ENCODE results near the gene CAND2.
"Not testable (repeated sequence)": the region's sequence is repeated elsewhere in the genome, so short reads cannot be mapped to it uniquely, and the experiment has no call there.

CAND2 gene

GRCh38 chr3:12842469-12842868 is 46.0 kb downstream of the CAND2 start:
- no peaks in the 10 kb centered on the region for H3K27me3 ChIP-seq (ENCODE audit: insufficient read depth, low read length)
- H3K9me3 ChIP-seq (ENCODE audit: insufficient read depth, low read depth, low read length) = peaks cover 9% of the 10 kb centered on the region; the same call in 1 of the 2 replicates
- no peak overlapping the region for H3K27ac ChIP-seq (ENCODE audit: low read depth, low read length)
- WGBS = 94% methylated on average over 4 of the region's 4 CpGs
- H3K4me1 ChIP-seq (ENCODE audit: insufficient read depth, low read length) = peaks cover 15% of the 10 kb centered on the region
- peaks cover 33% of the 10 kb centered on the region for H3K36me3 ChIP-seq (ENCODE audit: insufficient read depth, low read length)
- no peak overlapping the region for H3K4me3 ChIP-seq (ENCODE audit: low read length)
- no peak overlapping the region for H3K9ac ChIP-seq (ENCODE audit: low read depth, low read length)

GRCh38 chr3:12845811-12846210 is 49.3 kb downstream of the CAND2 start:
- no peak overlapping the region for H3K9ac ChIP-seq (ENCODE audit: low read depth, low read length)
- WGBS = 80% methylated on average over 1 of the region's 1 CpG
- no peak overlapping the region for H3K4me3 ChIP-seq (ENCODE audit: low read length)
- H3K4me1 ChIP-seq (ENCODE audit: insufficient read depth, low read length) = no peaks in the 10 kb centered on the region
- no peaks in the 10 kb centered on the region for H3K27me3 ChIP-seq (ENCODE audit: insufficient read depth, low read length)
- no peak overlapping the region for H3K27ac ChIP-seq (ENCODE audit: low read depth, low read length)
- H3K9me3 ChIP-seq (ENCODE audit: insufficient read depth, low read depth, low read length) = peaks cover 10% of the 10 kb centered on the region; the same call in 1 of the 2 replicates
- H3K36me3 ChIP-seq (ENCODE audit: insufficient read depth, low read length) = no peaks in the 10 kb centered on the region

GRCh38 chr3:12852201-12852600 is 55.7 kb downstream of the CAND2 start:
- Histone ChIP-seq H3K9ac (ENCODE audit: low read depth, low read length) (no peak overlapping the region), H3K27me3 (ENCODE audit: insufficient read depth, low read length) (peaks cover 7% of the 10 kb centered on the region; the same call in 1 of the 2 replicates), H3K9me3 (ENCODE audit: insufficient read depth, low read depth, low read length) (peaks cover 3% of the 10 kb centered on the region; the same call in 1 of the 2 replicates), H3K4me1 (ENCODE audit: insufficient read depth, low read length) (no peaks in the 10 kb centered on the region), H3K27ac (ENCODE audit: low read depth, low read length) (no peak overlapping the region), H3K36me3 (ENCODE audit: insufficient read depth, low read length) (no peaks in the 10 kb centered on the region), H3K4me3 (ENCODE audit: low read length) (no peak overlapping the region)
- 85% methylated on average over 3 of the region's 3 CpGs for WGBS

- not testable (repeated sequence) for H3K27ac ChIP-seq (ENCODE audit: low read depth, low read length); H3K9me3 ChIP-seq (ENCODE audit: insufficient read depth, low read depth, low read length); H3K4me1 ChIP-seq (ENCODE audit: insufficient read depth, low read length); H3K9ac ChIP-seq (ENCODE audit: low read depth, low read length); H3K27me3 ChIP-seq (ENCODE audit: insufficient read depth, low read length); H3K4me3 ChIP-seq (ENCODE audit: low read length); H3K36me3 ChIP-seq (ENCODE audit: insufficient read depth, low read length)
- 77% methylated on average over 2 of the region's 2 CpGs for WGBS
Observed at GRCh38 chr3:12853847-12854246, 57.4 kb downstream of the CAND2 start.

- Histone ChIP-seq H3K27ac (ENCODE audit: low read depth, low read length) (no peak overlapping the region), H3K9ac (ENCODE audit: low read depth, low read length) (no peak overlapping the region), H3K4me1 (ENCODE audit: insufficient read depth, low read length) (no peaks in the 10 kb centered on the region), H3K9me3 (ENCODE audit: insufficient read depth, low read depth, low read length) (peaks cover 3% of the 10 kb centered on the region; the same call in 1 of the 2 replicates), H3K36me3 (ENCODE audit: insufficient read depth, low read length) (no peaks in the 10 kb centered on the region), H3K4me3 (ENCODE audit: low read length) (no peak overlapping the region), H3K27me3 (ENCODE audit: insufficient read depth, low read length) (peaks cover 7% of the 10 kb centered on the region; the same call in 1 of the 2 replicates)
- 94% methylated on average over 4 of the region's 4 CpGs for WGBS
Observed at GRCh38 chr3:12854565-12854964, 58.1 kb downstream of the CAND2 start.

GRCh38 chr3:12856626-12857025 is 60.1 kb downstream of the CAND2 start:
- Histone ChIP-seq H3K4me1 (ENCODE audit: insufficient read depth, low read length) (no peaks in the 10 kb centered on the region), H3K27ac (ENCODE audit: low read depth, low read length) (no peak overlapping the region), H3K27me3 (ENCODE audit: insufficient read depth, low read length) (peaks cover 7% of the 10 kb centered on the region; the same call in 1 of the 2 replicates), H3K4me3 (ENCODE audit: low read length) (no peak overlapping the region), H3K9me3 (ENCODE audit: insufficient read depth, low read depth, low read length) (no peaks in the 10 kb centered on the region), H3K36me3 (ENCODE audit: insufficient read depth, low read length) (no peaks in the 10 kb centered on the region), H3K9ac (ENCODE audit: low read depth, low read length) (no peak overlapping the region)
- 86% methylated on average over 5 of the region's 5 CpGs for WGBS

- WGBS = 87% methylated on average over 7 of the region's 7 CpGs
Observed at GRCh38 chr3:12859840-12860239, 63.4 kb downstream of the CAND2 start.

GRCh38 chr3:12861611-12862010 is 65.1 kb downstream of the CAND2 start:
- Histone ChIP-seq H3K4me3 (ENCODE audit: low read length) (no peak overlapping the region), H3K36me3 (ENCODE audit: insufficient read depth, low read length) (no peaks in the 10 kb centered on the region), H3K27me3 (ENCODE audit: insufficient read depth, low read length) (no peaks in the 10 kb centered on the region; the same call in 1 of the 2 replicates), H3K9me3 (ENCODE audit: insufficient read depth, low read depth, low read length) (peaks cover 9% of the 10 kb centered on the region; the same call in 1 of the 2 replicates), H3K9ac (ENCODE audit: low read depth, low read length) (no peak overlapping the region), H3K27ac (ENCODE audit: low read depth, low read length) (no peak overlapping the region), H3K4me1 (ENCODE audit: insufficient read depth, low read length) (no peaks in the 10 kb centered on the region)
- WGBS = 92% methylated on average over 5 of the region's 5 CpGs

More at GRCh38 chr3:12859840-12860239, 63.4 kb downstream of the CAND2 start:
- Histone ChIP-seq H3K4me1 (ENCODE audit: insufficient read depth, low read length) (no peaks in the 10 kb centered on the region), H3K27me3 (ENCODE audit: insufficient read depth, low read length) (no peaks in the 10 kb centered on the region; the same call in 1 of the 2 replicates), H3K27ac (ENCODE audit: low read depth, low read length) (no peak overlapping the region), H3K4me3 (ENCODE audit: low read length) (no peak overlapping the region), H3K36me3 (ENCODE audit: insufficient read depth, low read length) (no peaks in the 10 kb centered on the region), H3K9me3 (ENCODE audit: insufficient read depth, low read depth, low read length) (no peaks in the 10 kb centered on the region), H3K9ac (ENCODE audit: low read depth, low read length) (no peak overlapping the region)

GRCh38 chr3:12862387-12862786 is 65.9 kb downstream of the CAND2 start:
- Histone ChIP-seq H3K27me3 (ENCODE audit: insufficient read depth, low read length) (no peaks in the 10 kb centered on the region; the same call in 1 of the 2 replicates), H3K36me3 (ENCODE audit: insufficient read depth, low read length) (no peaks in the 10 kb centered on the region)
- 94% methylated on average over 8 of the region's 8 CpGs for WGBS

GRCh38 chr3:12865271-12865670 is 68.8 kb downstream of the CAND2 start:
- Histone ChIP-seq H3K9ac (ENCODE audit: low read depth, low read length) (no peak overlapping the region), H3K27ac (ENCODE audit: low read depth, low read length) (no peak overlapping the region), H3K36me3 (ENCODE audit: insufficient read depth, low read length) (no peaks in the 10 kb centered on the region), H3K27me3 (ENCODE audit: insufficient read depth, low read length) (peaks cover 14% of the 10 kb centered on the region), H3K4me3 (ENCODE audit: low read length) (no peak overlapping the region), H3K4me1 (ENCODE audit: insufficient read depth, low read length) (peaks cover 4% of the 10 kb centered on the region; the same call in 1 of the 2 replicates), H3K9me3 (ENCODE audit: insufficient read depth, low read depth, low read length) (peaks cover 9% of the 10 kb centered on the region; the same call in 1 of the 2 replicates)
- 92% methylated on average over 4 of the region's 4 CpGs for WGBS

More at GRCh38 chr3:12862387-12862786, 65.9 kb downstream of the CAND2 start:
- no peaks in the 10 kb centered on the region for H3K4me1 ChIP-seq (ENCODE audit: insufficient read depth, low read length)
- no peak overlapping the region for H3K27ac ChIP-seq (ENCODE audit: low read depth, low read length)
- peaks cover 9% of the 10 kb centered on the region; the same call in 1 of the 2 replicates for H3K9me3 ChIP-seq (ENCODE audit: insufficient read depth, low read depth, low read length)
- no peak overlapping the region for H3K9ac ChIP-seq (ENCODE audit: low read depth, low read length)
- H3K4me3 ChIP-seq (ENCODE audit: low read length) = no peak overlapping the region

GRCh38 chr3:12866836-12867235 is 70.4 kb downstream of the CAND2 start:
- 80% methylated on average over 6 of the region's 6 CpGs for WGBS
- Histone ChIP-seq H3K4me3 (ENCODE audit: low read length) (no peak overlapping the region), H3K36me3 (ENCODE audit: insufficient read depth, low read length) (no peaks in the 10 kb centered on the region), H3K27ac (ENCODE audit: low read depth, low read length) (no peak overlapping the region), H3K4me1 (ENCODE audit: insufficient read depth, low read length) (peaks cover 4% of the 10 kb centered on the region; the same call in 1 of the 2 replicates), H3K9ac (ENCODE audit: low read depth, low read length) (no peak overlapping the region), H3K27me3 (ENCODE audit: insufficient read depth, low read length) (peaks cover 14% of the 10 kb centered on the region), H3K9me3 (ENCODE audit: insufficient read depth, low read depth, low read length) (peaks cover 9% of the 10 kb centered on the region; the same call in 1 of the 2 replicates)

All from HUES64 (cell line).